Natural killer cell (primary cell): ENCODE results near the gene SURF2. TPM values are rescaled to one million over a fixed set of nuclear protein-coding genes. Genes with fewer than 3 reads are reported as not detected.
"Not testable (repeated sequence)": the region's sequence is repeated elsewhere in the genome, so short reads cannot be mapped to it uniquely, and the experiment has no call there.

Experiments used
- ATAC-seq, 3 donors: fragments of 150-1000 bp in 2 of 3; fragments of 200-7000 bp in 1 of 3; cut with Tn5 transposase; 1 replicate in 1 of 3; 2 replicates in 2 of 3; pipeline ENCODE4 v1.10.0; 2021; ENCODE audit warnings: mild to moderate bottlenecking in 2 of 3, moderate library complexity in 2 of 3
- DNase-seq, 2 donors: peaks; one replicate each; pipeline versions ENCODE4 v3.0.0 to v3.0.0-alpha.2; 2013 to 2021; ENCODE audit warnings: mixed read lengths in 1 of 2
- H3K27ac ChIP-seq: one replicate; pipeline ENCODE4 v1.5.1; 2013; ENCODE audit warnings: mild to moderate bottlenecking, low read length
- H3K27me3 ChIP-seq: one replicate; pipeline ENCODE4 v1.6.1; 2013; ENCODE audit warnings: low read length; ENCODE audit not compliant: control insufficient read depth, insufficient read depth
- H3K36me3 ChIP-seq: one replicate; pipeline ENCODE4 v1.6.1; 2013; ENCODE audit warnings: low read length; ENCODE audit not compliant: control insufficient read depth, insufficient read depth
- H3K4me1 ChIP-seq: one replicate; pipeline ENCODE4 v1.6.1; 2013; ENCODE audit warnings: low read length; ENCODE audit not compliant: control insufficient read depth, insufficient read depth
- H3K4me3 ChIP-seq: one replicate; pipeline ENCODE4 v1.5.1; 2013; ENCODE audit warnings: low read length
- H3K9me3 ChIP-seq: one replicate; pipeline ENCODE4 v1.6.1; 2013; ENCODE audit warnings: low read length; ENCODE audit not compliant: control insufficient read depth, insufficient read depth
- H3K27ac Mint-ChIP-seq, 2 donors: one replicate each; pipeline ENCODE4 v1.8.0; 2022; ENCODE audit warnings: mild to moderate bottlenecking in 2 of 2, mixed read lengths in 2 of 2, moderate library complexity in 1 of 2
- H3K27me3 Mint-ChIP-seq, 2 donors: one replicate each; pipeline ENCODE4 v1.8.0; 2022; ENCODE audit warnings: low read depth in 2 of 2, mixed read lengths in 2 of 2
- H3K36me3 Mint-ChIP-seq: one replicate; pipeline ENCODE4 v1.8.0; 2022; ENCODE audit warnings: mixed read lengths
- H3K4me1 Mint-ChIP-seq, 2 donors: one replicate each; pipeline ENCODE4 v1.8.0; 2022; ENCODE audit warnings: mixed read lengths in 2 of 2
- H3K4me3 Mint-ChIP-seq: one replicate; pipeline ENCODE4 v1.8.0; 2022; ENCODE audit warnings: mild to moderate bottlenecking, moderate library complexity, mixed read lengths
- H3K9me3 Mint-ChIP-seq, 2 donors: one replicate each; pipeline ENCODE4 v1.8.0; 2022; ENCODE audit warnings: mixed read lengths in 2 of 2
- CTCF ChIP-seq: fragments of 200-600 bp; IDR thresholded peaks from one replicate; pipeline ENCODE4 v1.8.0; 2022; ENCODE audit warnings: antibody characterized with exemption
- WGBS: methylation state at CpG from one replicate; pipeline ENCODE4 v1.1.7; 2013; ENCODE audit warnings: missing lambda C conversion rate; ENCODE audit not compliant: insufficient coverage; 5-methylcytosine and 5-hydroxymethylcytosine counted together
- intact Hi-C: fragments of 100-400 bp; cut with micrococcal nuclease; formaldehyde crosslinking; loops from one replicate; pipeline ENCODE4 v1.14.2; 2022
- total RNA-seq, 4 donors: library from RNA; stranded (reverse); fragments of 120-200 nt in 1 of 4; gene quantifications; one replicate each; pipeline versions ENCODE4 v1.2.3 to v1.2.4, GENCODE V29; 2013 to 2022

Gene SURF2
- total RNA-seq, 3 donors from 2014 or later (not counting 1 experiment from before 2014, with no cell fraction given): 14.3 to 14.9 (median 14.7) TPM

DNA sequence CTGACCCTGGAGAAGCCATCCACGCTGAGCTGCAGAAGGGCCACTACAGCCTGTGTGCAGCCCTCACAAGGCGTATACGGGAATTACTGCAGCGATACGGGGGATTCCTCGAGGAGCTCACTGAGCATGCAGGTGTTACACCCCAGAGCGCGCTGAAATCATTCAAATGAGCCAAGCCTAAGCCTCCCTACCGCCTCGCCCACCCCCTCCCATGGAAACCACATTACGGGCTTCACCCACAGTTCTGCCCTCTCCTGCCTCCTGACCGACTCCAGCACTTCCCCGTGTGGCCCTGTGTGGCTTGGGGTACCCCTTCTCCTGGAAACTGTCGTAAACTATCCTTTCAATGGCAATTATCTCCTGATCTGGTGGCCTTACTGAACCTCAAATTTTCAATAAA is 33.6 kb upstream of the SURF2 start:
- DNase-seq: no peak
- no peak overlapping the region for H3K27ac ChIP-seq
- 56% methylated on average over 14 of the region's 14 CpGs for WGBS

DNA sequence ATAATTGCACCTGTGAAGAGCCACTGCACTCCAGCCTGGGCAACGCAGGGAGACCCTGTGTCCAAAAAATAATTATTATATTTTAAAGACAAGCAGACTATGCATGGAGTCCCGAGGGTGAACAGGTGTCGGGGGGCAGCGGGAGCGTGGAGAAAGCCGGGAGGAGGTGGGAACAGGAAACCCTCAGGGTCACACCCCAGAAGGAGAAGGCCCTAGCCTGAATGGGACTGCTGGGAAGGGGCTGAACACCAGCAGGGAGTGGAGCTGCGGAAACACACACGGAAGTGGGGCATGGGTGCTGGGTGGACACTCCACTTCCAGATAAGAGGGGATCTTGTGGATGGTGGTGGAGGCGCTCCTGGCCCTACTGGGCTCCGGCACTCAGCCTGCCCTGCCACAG is 33.1 kb upstream of the SURF2 start:
- TF ChIP-seq CTCF: no peak
- no peaks in the 10 kb centered on the region for H3K9me3 Mint-ChIP-seq
- H3K4me3 Mint-ChIP-seq: no peak overlapping the region
- no peak for ATAC-seq
- H3K4me1 Mint-ChIP-seq: no peaks in the 10 kb centered on the region
- H3K36me3 ChIP-seq: no peaks in the 10 kb centered on the region
- H3K27me3 Mint-ChIP-seq: no peaks in the 10 kb centered on the region
- H3K27ac ChIP-seq: no peak overlapping the region
- DNase-seq: no peak
- no peaks in the 10 kb centered on the region for H3K4me1 ChIP-seq
- H3K36me3 Mint-ChIP-seq: no peaks in the 10 kb centered on the region
- no peak overlapping the region for H3K27ac Mint-ChIP-seq
- 91% methylated on average over 10 of the region's 10 CpGs for WGBS
- no peaks in the 10 kb centered on the region for H3K9me3 ChIP-seq
- no peak overlapping the region for H3K4me3 ChIP-seq
- H3K27me3 ChIP-seq: no peaks in the 10 kb centered on the region
- intact Hi-C loops: no loop called here

More for the DNA sequence above, 33.6 kb upstream of the SURF2 start:
- Histone ChIP-seq H3K27me3 (no peaks in the 10 kb centered on the region), H3K36me3 (no peaks in the 10 kb centered on the region), H3K4me1 (no peaks in the 10 kb centered on the region), H3K4me3 (no peak overlapping the region), H3K9me3 (no peaks in the 10 kb centered on the region)
- H3K4me3 Mint-ChIP-seq: no peak overlapping the region
- no peak overlapping the region for H3K27ac Mint-ChIP-seq
- H3K4me1 Mint-ChIP-seq: no peaks in the 10 kb centered on the region
- intact Hi-C loops: no loop called here
- H3K27me3 Mint-ChIP-seq: no peaks in the 10 kb centered on the region
- no peak for TF ChIP-seq CTCF
- H3K9me3 Mint-ChIP-seq: no peaks in the 10 kb centered on the region
- no peak for ATAC-seq
- no peaks in the 10 kb centered on the region for H3K36me3 Mint-ChIP-seq

GRCh38 chr9:133323991-133324703 is 32.2 kb upstream of the SURF2 start:
- Histone ChIP-seq H3K27me3 (no peaks in the 10 kb centered on the region), H3K36me3 (no peaks in the 10 kb centered on the region), H3K4me1 (no peaks in the 10 kb centered on the region), H3K4me3 (no peak overlapping the region), H3K9me3 (no peaks in the 10 kb centered on the region), H3K27ac (no peak overlapping the region)
- ATAC-seq (no peak), DNase-seq (no peak)
- H3K27ac Mint-ChIP-seq: no peak overlapping the region
- H3K4me3 Mint-ChIP-seq: no peak overlapping the region
- no peaks in the 10 kb centered on the region for H3K36me3 Mint-ChIP-seq
- no peak for TF ChIP-seq CTCF
- 91% methylated on average over 13 of the region's 13 CpGs for WGBS
- no peaks in the 10 kb centered on the region for H3K9me3 Mint-ChIP-seq
- H3K27me3 Mint-ChIP-seq: no peaks in the 10 kb centered on the region
- peaks cover 5 to 9% of the 10 kb centered on the region in 2 donors for H3K4me1 Mint-ChIP-seq
- intact Hi-C loops: no loop called here

- DNase-seq, H3K4me3 ChIP-seq, intact Hi-C loops, H3K9me3 ChIP-seq, ATAC-seq, H3K9me3 Mint-ChIP-seq, H3K27ac Mint-ChIP-seq, H3K4me3 Mint-ChIP-seq, H3K27ac ChIP-seq, H3K27me3 ChIP-seq, H3K27me3 Mint-ChIP-seq, H3K4me1 ChIP-seq, H3K36me3 Mint-ChIP-seq: not testable (repeated sequence)
- peaks cover 16% of the 10 kb centered on the region for H3K36me3 ChIP-seq
- 89% methylated on average over 5 of the region's 6 CpGs for WGBS
- peaks cover 14 to 22% of the 10 kb centered on the region in 2 donors for H3K4me1 Mint-ChIP-seq
Observed at GRCh38 chr9:133327021-133327420, 29.3 kb upstream of the SURF2 start.
